ENCODE results near the gene SMIM27. TPM values are rescaled to one million over a fixed set of nuclear protein-coding genes. Genes with fewer than 3 reads are reported as not detected.

SMIM27 gene
- total and polyA plus RNA-seq, 2 experiments from 2014 or later, result 3.4 to 106 TPM

- no peak for ATAC-seq
- H3K4me1 Mint-ChIP-seq, result no peaks in the 10 kb centered on the region
- peaks cover 55% of the 10 kb centered on the region for H3K79me2 ChIP-seq (replicated peaks; ENCODE audit: insufficient read depth)
- H3K36me3 Mint-ChIP-seq (ENCODE audit: low read depth), result peaks cover 74% of the 10 kb centered on the region
- TF ChIP-seq ZNF462 (CRISPR knock-in tag; IDR thresholded peaks at IDR 0.05) (no peak), REST (IDR thresholded peaks at IDR 0.05; ENCODE audit: unreplicated experiment) (no peak), JUNB (IDR thresholded peaks at IDR 0.05; ENCODE audit: unreplicated experiment) (no peak), CREB1 (CRISPR knock-in tag; IDR thresholded peaks at IDR 0.05; ENCODE audit: low read depth) (no peak), NANOG (IDR thresholded peaks at IDR 0.05; ENCODE audit: borderline replicate concordance) (no peak), POLR2AphosphoS5 (IDR thresholded peaks at IDR 0.05; ENCODE audit: low read depth) (no peak), ETS1 (IDR thresholded peaks at IDR 0.05) (no peak), ZNF331 (CRISPR knock-in tag; IDR thresholded peaks at IDR 0.05; ENCODE audit: low read depth) (no peak), STAT1 (IDR thresholded peaks at IDR 0.05; ENCODE audit: unreplicated experiment) (no peak), EZH2 (IDR thresholded peaks at IDR 0.05; ENCODE audit: low read depth, unreplicated experiment) (no peak), ZNF114 (CRISPR knock-in tag; IDR thresholded peaks at IDR 0.05) (no peak), CTCF (conservative IDR thresholded peaks at IDR 0.05; ENCODE audit: low read depth in 2 of 2) (no peak), EZH2phosphoT487 (IDR thresholded peaks at IDR 0.05; ENCODE audit: unreplicated experiment) (no peak)
- no peak overlapping the region for H2AFZ ChIP-seq
- no peak overlapping the region for H3K27ac ChIP-seq (ENCODE audit: low read depth)
- no peak for DNase-seq (ENCODE audit: low spot score)
- H4K20me1 ChIP-seq (replicated peaks; ENCODE audit: insufficient read depth), result no peaks in the 10 kb centered on the region; the same call in 1 of the 2 replicates
- H3K9me3 Mint-ChIP-seq, result peaks cover 82% of the 10 kb centered on the region
- no peak overlapping the region for H3K4me3 ChIP-seq
- H3K9me2 ChIP-seq (ENCODE audit: insufficient read depth), result no peaks in the 10 kb centered on the region
- H3K36me3 ChIP-seq (ENCODE audit: insufficient read depth), result peaks cover 34% of the 10 kb centered on the region
- H3K27me3 ChIP-seq (ENCODE audit: insufficient read depth), result no peaks in the 10 kb centered on the region
- H3K4me3 Mint-ChIP-seq, result no peak overlapping the region
- H3F3A ChIP-seq (replicated peaks; ENCODE audit: low read depth), result no peaks in the 10 kb centered on the region
- peaks cover 4% of the 10 kb centered on the region for H3K27me3 Mint-ChIP-seq (ENCODE audit: insufficient read depth, low read depth, poor library complexity)
- H3K4me2 ChIP-seq, result no peak overlapping the region
- no peak overlapping the region for H3K27ac Mint-ChIP-seq
- H3K4me1 ChIP-seq (ENCODE audit: insufficient read depth), result no peaks in the 10 kb centered on the region
These were observed 35.9 kb upstream of the SMIM27 start for GRCh38 chr9:32516241-32516640.

Measured in GM23338 (cell line).